HG03432 (cell line): ENCODE results near the gene LRP8.

ENCODE experiments used
- ATAC-seq: cut with Tn5 transposase; IDR thresholded peaks from one replicate; pipeline ENCODE4 v1.9.1; 2021; ENCODE audit warnings: mild to moderate bottlenecking, moderate library complexity; ENCODE audit not compliant: unreplicated experiment

Gene LRP8

GRCh38 chr1:53266038-53266437, 61.8 kb downstream of the LRP8 start:
- no peak for ATAC-seq

GRCh38 chr1:53265581-53265980, 62.3 kb downstream of the LRP8 start:
- no peak for ATAC-seq

GRCh38 chr1:53264048-53264447, 63.8 kb downstream of the LRP8 start:
- no peak for ATAC-seq

GRCh38 chr1:53262000-53262399, 65.9 kb downstream of the LRP8 start:
- no peak for ATAC-seq

- ATAC-seq, result no peak
These were observed 67.1 kb downstream of the LRP8 start for GRCh38 chr1:53260631-53261247.

- no peak for ATAC-seq
These were observed 67.9 kb downstream of the LRP8 start for GRCh38 chr1:53259932-53260331.

GRCh38 chr1:53258216-53258615, 69.7 kb downstream of the LRP8 start:
- no peak for ATAC-seq

GRCh38 chr1:53257454-53258081, 70.3 kb downstream of the LRP8 start:
- ATAC-seq, result no peak

GRCh38 chr1:53256511-53257453, 71.1 kb downstream of the LRP8 start:
- ATAC-seq, result no peak

- ATAC-seq, result no peak
These were observed 72.8 kb downstream of the LRP8 start for GRCh38 chr1:53255031-53255430.

- no peak for ATAC-seq
These were observed 73.7 kb downstream of the LRP8 start for GRCh38 chr1:53254011-53254640.

GRCh38 chr1:53250325-53250724, 77.5 kb downstream of the LRP8 start:
- no peak for ATAC-seq

- no peak for ATAC-seq
These were observed 78.2 kb downstream of the LRP8 start for GRCh38 chr1:53249706-53250105.

- no peak for ATAC-seq
These were observed 81.4 kb downstream of the LRP8 start for GRCh38 chr1:53246261-53247134.

GRCh38 chr1:53244141-53244540, 83.7 kb downstream of the LRP8 start:
- no peak for ATAC-seq

- ATAC-seq, result no peak
These were observed 85.5 kb downstream of the LRP8 start for GRCh38 chr1:53242381-53242780.

GRCh38 chr1:53241828-53242227, 86.0 kb downstream of the LRP8 start:
- no peak for ATAC-seq

GRCh38 chr1:53238197-53239155, 89.4 kb downstream of the LRP8 start, which contains the start of gene MAGOH:
MAGOH (minus strand) TSS chr1:53238518; CDS start chr1:53238448, 70 bp downstream.
- ATAC-seq, result peak; percentile 97

- ATAC-seq, result no peak
These were observed 90.2 kb downstream of the LRP8 start for GRCh38 chr1:53237638-53238037.
